Limb (tissue), 2 donors: ENCODE data around the gene PCDH9.
"Not testable (repeated sequence)": the region's sequence is repeated elsewhere in the genome, so short reads cannot be mapped to it uniquely, and the experiment has no call there.

Experiments
- DNase-seq, 2 donors: peaks; one replicate each; pipeline ENCODE4 v3.0.0-alpha.2; 2016; ENCODE audit errors: extremely low spot score in 2 of 2

Gene PCDH9

DNA sequence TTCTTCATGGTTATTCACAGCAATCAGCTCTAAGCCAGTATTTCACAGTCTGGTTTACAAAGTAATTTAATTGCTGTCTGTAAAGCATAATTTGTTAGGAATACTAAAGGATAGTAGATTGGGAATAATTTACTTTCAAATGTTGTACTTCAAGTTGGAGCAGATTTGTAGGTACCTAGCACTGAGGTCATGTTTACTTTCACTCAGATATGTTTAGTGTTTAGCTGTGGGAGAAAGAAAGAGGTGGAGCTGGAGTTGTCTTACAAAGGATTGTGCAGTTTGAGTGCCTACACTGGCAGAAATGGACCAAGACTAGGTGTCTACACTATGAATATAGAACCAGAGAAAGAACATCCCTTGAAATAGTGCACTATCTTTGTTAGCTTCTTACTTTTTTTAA, 464.6 kb downstream of the PCDH9 start:
- no peak for DNase-seq

DNA sequence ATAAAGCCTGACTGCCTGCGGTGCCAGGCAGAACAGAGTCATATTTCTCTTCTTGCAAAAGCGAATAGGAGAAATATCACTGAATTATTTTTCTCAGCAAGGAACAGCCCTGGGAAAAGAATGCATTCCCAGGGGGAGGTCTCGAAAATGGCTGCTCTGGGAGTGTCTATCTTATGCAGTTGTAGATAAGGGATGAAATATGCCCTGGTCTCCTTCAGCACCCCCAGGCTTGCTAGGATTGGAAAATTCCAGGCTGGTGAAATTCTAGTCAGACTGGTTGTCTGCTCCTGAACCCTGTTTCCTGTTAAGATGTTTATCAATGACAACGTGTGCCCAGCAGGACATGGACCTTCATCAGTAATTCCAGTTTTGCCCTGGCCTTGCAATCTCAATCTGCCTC, 469.5 kb downstream of the PCDH9 start:
- DNase-seq = not testable (repeated sequence)

DNA sequence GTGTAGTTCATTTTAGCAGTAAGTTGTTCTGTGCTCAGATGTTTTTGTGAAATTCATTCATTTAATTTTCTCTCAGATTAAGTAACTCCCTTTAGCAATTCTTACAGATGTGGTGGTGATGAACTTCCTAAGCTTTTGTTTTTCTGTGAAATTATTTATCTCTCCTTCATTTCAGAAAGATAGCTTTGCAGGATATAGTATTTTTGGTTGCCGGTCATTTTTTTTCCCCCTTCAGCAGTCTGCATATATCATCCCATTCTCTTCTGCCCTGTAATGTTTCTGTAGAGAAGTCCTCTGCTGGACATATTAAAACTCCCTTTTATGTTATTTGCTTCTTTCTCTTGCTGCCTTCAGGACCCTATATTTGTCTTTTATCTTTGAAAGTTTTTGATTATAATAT, 470.2 kb downstream of the PCDH9 start:
- DNase-seq = no peak

DNA sequence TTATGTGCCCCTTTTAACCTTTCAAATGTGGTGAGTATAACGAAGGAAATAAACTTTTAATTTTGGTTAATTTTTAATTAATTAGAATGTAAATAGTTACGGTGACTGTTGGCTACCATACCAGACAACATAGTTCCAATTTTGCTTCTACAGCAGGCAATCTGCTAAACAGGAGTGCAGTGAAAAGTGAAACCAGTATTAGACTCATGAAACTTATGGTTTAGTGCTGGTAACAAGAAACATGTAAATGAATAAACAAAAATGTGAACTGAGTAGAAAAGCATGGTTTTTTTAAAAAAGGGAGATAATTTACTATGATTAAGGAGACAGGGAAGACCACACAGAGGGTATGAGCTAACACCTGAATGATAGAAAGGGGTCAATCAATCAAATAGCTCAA, 478.4 kb downstream of the PCDH9 start:
- no peak for DNase-seq

DNA sequence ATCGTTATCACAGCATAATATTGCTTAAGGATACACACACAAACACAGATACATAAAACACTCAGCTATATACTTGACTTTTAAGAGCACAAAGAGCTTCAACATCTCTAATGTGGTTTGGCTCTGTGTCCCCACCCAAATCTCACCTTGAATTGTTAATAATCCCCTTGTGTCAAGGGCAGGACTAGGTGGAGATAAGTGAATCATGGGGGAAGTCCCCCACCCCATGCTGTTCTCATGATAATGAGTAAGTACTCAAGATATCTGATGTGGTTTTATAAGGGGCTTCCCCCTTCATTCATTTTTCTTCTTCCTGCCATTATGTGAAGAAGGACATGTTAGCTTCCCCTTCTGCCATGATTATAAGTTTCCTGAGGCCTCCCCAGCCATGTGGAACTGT, 481.4 kb downstream of the PCDH9 start:
- DNase-seq = no peak

DNA sequence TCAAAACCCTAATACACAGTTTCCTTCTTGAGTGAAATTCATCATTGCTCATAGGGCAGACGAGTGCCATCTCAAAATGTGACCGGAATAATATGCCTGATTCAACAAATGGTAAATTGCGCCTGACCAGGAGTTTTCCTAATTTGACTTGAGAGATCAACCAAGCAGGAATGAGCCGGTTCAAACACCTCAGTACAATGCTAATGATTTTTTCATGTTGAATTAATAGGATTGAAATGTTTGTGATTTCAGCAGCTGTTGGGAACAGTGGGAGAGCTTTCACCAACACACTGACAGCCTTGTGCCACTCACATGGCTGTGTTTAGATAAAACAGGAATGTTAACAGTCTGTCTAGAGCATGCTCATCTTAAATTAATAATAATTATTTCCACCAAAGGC, 484.8 kb downstream of the PCDH9 start:
- no peak for DNase-seq

DNA sequence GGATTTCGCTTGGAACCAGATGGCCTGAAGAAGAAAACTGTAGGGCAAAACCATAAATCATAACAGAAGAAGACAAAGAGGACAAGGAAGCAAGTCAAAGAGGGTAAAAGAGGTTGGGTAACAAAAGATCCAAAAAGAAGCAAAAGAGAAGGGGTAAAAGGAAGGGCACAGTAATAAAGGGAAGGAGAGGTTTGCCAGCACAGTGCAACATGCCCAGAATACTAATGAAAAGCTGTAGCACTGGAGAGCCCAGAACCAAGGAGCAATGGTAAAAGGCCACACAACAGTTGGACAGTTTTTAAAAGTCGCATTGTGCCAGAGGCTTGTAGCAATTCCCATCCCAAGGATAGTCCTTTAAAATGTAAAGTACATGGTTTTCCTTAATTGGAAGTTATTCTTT, 506.6 kb downstream of the PCDH9 start:
- DNase-seq = no peak

DNA sequence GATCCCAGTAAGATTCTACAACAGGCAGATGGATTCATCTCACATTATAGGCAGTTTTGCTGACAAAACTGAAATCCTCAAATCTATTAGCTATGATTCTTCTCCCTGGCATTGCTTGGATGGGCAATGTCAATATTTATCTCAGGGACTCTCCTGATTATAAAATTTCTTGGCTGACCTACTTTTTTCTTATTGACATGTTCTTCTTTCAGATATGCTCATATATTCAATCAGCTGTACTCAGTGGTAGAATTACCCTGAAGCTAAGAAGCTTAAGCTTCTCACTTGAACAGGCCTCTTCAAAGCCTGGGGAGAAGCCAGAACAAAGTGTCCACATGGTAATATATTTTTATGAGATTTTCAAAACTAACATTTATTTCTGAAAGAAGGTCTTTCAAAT, 513.6 kb downstream of the PCDH9 start:
- no peak for DNase-seq

DNA sequence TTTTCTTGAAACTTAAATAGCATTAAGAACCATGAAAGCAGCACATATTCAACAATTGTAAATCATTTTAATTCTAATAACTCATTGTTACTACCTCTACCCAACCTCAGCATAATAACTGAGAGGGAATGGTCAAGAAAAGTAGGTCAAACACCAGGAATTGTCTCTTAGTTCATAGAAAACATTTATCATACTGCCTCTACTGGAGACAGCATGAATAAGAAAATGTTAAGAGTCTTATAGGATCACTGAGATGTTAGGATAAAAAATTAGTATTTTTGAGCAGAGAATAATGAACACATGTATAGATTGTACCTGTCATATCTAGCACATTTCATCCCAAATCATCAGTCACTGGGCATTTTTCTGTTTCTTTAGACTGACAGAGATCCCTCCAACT, 515.3 kb downstream of the PCDH9 start:
- DNase-seq = no peak

DNA sequence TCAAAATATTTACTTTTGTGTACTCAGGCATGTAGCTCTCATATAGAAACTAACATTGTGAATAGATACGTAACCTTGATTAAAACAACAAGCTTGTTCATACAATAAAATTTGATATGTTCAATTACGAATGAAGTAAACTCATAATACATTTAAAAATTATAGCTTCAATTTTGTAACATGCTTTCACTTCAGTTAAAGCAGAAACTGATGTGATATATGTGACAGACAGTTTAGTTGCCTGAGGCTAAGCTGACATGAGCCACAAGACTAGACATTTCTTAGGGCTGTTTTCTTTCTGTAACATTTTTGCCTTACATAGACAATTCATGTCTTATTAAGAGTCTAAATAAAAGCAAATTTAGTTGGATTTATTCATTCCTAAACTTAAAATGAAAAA, 526.0 kb downstream of the PCDH9 start:
- no peak for DNase-seq

DNA sequence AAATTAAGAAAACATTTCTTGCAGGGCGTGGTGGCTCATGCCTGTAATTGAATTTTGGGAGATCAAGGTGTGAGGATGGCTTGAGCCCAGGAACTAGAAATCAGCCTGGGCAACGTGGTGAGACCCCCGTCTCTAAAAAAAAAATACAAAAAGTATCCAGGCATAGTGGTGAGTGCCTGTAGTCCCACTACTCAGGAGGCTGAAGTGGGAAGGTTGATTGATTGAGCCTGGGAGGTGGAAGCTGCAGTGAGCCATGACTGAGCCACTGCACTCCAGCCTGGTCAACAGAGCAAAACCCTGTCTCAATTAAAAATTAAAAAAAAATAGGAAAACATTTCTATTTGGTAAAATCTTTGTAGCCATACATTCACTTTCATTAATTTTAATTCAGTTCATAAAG, 526.5 kb downstream of the PCDH9 start:
- no peak for DNase-seq

DNA sequence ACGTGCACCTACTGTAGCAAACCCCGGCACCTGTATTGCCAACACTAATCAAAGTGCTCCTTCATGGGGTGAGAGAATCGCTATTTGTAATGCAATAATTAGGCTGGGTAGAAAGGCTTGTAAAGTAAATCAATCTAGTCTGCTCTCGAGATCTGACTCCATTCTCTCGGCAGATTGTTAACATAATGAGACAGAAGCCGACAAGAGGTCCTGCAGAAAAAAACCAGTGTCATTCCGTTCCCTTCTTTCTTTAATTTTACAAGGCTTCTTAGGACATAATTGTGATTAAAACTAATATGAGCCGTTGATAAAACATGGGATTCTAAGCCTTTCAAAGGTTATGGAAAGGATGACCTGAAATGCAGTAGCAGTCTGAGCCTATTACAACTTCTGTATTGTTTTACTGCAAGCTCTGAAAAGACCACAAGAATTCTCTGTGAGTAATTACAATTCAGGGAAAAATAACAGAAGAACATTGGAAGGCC, 530.0 kb downstream of the PCDH9 start:
- no peak for DNase-seq

DNA sequence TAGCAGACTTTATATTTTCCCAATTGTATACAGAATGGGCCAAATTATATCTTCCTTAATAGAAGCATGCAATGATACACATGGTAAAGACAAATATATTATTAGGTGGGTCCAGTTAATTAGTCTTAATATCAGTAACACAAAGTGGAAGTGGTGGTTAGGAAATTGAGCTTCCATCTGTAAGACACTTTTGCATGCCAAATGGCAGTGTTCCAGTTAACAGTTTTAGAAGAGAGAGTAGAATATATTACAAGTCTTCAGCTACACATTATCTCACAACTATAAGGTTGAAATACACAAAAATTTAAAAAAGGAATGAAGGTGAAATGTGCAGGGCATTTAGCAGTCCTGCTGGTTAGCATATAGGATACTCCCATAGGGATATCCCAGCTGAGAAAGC, 536.5 kb downstream of the PCDH9 start:
- no peak for DNase-seq

DNA sequence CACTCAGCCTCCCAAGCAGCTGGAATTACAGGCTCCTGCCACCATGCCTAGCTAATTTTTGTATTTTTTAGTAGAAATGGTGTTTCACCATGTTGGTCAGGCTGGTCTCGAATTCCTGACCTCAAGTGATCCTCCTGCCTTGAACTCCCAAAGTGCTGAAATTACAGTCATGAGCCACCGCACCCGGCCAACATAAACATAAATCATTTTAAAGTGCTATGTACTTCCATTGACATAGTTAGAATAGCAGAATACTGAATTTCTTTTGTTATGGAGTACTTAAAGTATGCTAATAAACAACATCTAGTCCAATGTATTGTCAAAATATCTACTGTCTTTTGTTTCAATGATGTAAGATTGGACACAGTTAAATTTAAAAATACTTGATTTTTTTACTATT, 539.0 kb downstream of the PCDH9 start:
- DNase-seq = no peak

DNA sequence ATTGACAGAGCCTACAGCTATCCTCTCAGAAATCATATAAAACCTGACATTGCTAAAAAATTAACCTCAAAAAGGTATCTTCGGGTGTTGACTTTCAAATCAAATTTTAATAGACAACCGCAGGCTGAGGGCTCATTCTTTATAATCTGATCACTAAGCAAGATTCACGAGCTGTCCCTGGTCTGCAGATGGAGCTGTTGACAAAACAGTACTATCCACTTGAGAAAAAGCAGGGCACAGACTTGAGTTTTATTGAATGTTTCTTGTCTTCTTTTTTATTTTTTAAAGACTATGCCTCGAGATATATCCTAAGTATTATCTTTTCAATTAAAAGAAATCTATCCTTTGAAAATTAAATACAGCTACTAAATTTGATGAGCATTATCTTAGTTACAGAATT, 540.5 kb downstream of the PCDH9 start:
- DNase-seq = peak in 1 of 2 donors; percentile 51

DNA sequence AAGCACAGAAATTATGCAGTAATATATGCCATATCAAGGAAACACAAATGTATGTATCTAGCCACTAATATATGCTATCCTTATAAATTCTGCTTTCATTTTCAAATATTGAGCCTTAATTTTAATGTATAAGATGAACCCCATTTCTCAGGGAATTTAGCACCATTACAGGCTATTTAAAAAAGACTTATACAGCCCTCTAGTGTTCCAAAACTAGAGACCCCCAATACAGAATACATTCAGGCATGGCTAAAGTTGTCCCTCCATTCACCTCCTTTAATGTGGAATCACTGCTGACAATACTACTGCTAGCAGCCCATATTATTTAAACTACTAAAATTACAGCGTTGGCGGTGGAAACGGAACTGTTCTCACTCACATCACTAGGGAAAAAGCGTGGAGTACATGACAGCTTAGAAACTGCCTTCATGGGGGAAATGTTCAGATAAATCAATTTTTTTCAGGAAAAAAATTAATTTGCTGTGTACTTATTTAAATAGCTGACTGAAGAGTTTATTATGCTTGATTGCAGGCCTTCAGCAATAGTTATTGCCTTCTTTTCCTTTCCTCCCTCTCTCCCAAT, 541.0 kb downstream of the PCDH9 start:
- no peak for DNase-seq

DNA sequence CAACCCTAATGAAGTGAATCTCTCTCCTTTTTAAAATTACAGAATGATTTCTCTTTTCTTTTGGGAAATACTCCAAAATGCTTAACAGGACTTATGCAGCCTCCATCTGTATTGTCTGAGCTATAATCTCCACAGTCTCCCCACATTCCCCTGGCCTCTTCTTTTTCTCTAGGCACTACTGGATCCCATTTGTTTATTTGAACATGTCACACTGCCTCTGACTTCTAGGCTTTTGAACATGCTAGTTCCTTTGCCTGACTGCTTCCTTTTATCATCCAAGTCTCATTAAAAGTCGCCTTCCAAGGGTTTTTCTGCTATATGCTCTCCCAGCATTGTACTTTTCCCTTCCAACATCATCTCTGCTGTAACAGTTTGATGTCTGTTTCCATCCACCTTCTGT, 548.7 kb downstream of the PCDH9 start:
- no peak for DNase-seq

DNA sequence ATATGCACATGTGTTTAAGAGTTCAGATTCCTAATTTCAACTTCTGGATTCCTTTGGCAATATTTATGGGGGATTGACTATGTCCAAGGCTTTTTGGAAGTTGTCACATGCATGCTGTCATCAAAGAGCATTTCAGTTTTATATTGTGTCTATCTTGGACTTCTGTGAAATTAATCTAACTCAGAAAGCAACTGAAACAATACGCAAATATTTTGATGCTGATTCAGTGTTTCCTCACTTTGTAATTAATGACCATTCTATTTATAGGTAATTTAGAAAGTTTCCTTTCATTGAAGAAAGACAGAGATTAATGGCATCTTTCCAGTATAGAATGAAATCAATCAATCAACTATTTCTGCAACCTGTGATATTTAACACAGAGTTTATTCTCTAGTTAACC, 550.1 kb downstream of the PCDH9 start:
- DNase-seq = no peak

DNA sequence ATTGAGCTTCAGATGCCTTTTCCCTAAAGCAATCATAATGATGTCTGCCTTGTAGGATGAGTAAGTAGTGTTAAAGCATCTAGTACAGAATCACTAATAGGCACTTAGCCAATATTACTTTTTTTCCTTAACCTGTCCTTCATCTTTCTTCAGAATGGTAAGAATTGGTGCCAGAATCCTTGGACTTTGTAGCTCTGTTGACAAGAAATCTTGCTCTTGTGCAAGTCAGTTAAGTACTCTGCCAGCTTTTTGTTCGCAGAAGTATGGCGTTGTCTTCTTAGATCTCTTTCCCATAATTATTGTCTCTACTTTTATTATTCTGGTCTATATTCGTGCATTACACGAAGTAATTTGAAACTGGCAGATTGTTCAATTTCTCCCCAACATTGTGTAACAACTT, 554.5 kb downstream of the PCDH9 start:
- DNase-seq = no peak

DNA sequence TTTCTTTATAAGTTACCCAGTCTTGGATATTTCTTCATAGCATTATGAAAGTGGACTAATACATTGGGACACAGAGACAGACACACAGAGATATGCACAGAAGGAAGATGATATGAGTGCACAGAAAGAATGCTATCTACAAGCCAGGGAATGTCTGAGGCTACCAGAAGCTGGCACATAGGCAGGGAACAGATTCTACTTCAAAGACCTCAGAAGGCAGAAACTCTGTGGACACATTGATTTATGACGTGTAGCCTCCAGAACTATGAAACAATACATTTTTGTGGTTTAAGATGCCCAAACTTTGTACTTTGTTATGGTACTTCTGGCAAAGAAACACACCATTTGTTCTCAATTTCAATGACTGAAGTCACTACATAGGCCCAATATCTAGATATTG, 556.7 kb downstream of the PCDH9 start:
- DNase-seq = no peak

DNA sequence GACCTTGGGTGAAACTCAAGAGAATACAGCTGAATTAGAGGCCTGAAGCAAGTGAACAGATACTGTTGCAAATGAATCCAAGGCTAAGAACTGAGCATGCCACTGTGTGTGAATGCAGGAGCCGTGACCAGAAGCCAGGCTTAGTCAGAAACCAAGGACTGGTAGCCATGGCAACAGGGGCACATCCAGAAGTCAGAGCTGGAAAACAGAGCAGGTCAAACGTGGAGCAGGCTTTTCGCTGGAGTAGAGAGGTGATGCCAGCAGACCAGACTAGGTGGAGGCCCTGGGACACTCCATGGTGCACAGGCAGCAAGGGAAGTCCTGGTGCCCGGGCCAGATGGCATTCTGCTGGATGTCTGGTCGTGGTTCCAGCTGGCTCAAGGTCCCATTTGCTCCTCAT, 564.1 kb downstream of the PCDH9 start:
- no peak for DNase-seq

DNA sequence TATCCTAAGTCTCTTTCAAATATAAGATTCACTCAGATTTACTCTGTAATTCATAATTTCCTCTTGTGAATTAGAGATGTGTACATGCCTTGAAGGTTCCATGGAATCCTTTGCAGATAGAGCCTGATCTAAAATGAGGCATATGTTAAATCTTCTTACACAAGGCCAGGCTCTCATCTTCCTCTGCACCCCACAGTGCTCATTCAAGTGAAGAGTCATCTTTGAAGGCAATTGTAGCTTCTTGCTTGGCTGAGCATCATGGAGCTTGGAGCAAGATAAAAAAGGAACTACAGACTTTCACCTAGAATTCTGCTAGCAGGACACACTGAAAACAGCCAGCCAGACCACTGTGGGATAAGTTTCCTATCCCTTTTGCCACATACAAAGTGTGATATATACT, 566.4 kb downstream of the PCDH9 start:
- DNase-seq = no peak

DNA sequence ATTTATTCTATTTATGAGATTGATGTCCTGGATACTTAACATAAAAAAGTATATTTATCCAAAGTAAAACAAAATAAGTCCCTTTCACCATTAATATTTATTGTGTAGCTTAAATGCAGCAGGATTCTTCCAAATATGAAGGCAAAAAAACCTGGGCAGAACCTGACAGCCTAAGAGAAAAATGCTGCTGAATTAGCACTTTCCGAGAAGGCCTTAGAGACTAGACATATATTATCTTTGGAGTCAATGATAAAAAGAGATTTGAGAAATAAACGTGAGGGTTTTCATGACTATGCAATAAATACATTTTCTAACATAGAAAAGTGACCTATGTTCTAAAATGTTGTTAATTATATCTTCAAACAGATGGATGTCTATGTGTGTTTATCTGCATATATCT, 566.9 kb downstream of the PCDH9 start:
- no peak for DNase-seq

DNA sequence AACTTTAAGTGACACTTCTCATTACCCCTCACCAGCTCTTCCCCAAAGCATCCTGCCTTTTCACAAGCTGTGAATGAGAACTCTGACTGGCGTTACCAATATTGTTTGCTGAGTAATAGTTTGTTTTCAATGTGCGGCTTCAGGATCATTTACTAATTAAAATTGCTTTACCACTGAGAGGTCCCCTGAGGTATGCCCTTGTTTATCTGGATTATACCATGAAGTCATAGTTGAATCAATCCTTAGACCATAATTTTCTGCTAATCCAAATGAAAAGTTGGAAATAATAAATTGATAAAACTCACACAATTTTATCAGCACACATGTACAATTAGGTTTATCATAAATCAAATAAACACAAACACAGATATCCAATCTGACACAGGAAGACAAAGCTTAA, 568.8 kb downstream of the PCDH9 start:
- no peak for DNase-seq
